Fibroblast of the conjunctiva (primary cell): Measurements from ENCODE around the gene EMP1.

Experiments used
- DNase-seq: peaks from one replicate; pipeline ENCODE4 v3.0.0-alpha.2; 2010; ENCODE audit warnings: low read depth

The EMP1 gene, protein sequence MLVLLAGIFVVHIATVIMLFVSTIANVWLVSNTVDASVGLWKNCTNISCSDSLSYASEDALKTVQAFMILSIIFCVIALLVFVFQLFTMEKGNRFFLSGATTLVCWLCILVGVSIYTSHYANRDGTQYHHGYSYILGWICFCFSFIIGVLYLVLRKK

DNA sequence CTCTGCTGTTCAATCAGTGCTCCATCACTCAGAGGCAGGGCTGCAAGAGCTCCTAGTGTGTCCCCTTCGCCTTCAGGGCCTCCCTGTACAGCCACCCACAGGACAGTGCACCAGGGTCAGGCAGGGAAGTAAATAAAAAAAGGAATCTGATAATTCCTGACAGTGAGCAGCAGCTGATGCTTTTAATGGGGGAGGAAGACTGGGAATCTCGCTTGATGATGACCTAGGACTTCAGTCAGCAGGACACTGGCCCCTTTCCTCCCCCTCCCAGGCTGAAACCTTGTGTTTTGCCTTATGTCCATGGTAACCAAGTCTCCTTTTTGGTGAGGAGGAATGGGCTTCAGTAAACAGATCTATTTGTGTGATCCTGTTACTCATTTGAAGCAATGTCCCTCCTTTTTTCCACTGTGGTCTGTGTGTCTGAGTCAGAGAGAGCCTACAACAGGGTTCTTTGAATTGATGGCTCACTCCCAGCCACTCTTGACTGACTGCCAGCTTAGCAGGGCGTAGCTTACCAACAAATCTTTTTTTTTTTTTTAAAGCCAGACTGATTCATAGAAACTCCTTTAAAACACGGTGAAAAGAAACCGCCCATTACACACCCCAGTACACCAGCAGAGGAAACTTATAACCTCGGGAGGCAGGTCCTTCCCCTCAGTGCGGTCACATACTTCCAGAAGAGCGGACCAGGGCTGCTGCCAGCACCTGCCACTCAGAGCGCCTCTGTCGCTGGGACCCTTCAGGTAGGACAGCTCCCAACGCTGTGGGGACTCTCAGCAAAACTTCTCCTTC lies at the start of gene EMP1:
EMP1 (plus strand) TSS at position 597 of the 792 bp plus-strand sequence. CDS start 14,785 bp downstream, outside the sequence.
- peak; percentile 100 for DNase-seq

DNA sequence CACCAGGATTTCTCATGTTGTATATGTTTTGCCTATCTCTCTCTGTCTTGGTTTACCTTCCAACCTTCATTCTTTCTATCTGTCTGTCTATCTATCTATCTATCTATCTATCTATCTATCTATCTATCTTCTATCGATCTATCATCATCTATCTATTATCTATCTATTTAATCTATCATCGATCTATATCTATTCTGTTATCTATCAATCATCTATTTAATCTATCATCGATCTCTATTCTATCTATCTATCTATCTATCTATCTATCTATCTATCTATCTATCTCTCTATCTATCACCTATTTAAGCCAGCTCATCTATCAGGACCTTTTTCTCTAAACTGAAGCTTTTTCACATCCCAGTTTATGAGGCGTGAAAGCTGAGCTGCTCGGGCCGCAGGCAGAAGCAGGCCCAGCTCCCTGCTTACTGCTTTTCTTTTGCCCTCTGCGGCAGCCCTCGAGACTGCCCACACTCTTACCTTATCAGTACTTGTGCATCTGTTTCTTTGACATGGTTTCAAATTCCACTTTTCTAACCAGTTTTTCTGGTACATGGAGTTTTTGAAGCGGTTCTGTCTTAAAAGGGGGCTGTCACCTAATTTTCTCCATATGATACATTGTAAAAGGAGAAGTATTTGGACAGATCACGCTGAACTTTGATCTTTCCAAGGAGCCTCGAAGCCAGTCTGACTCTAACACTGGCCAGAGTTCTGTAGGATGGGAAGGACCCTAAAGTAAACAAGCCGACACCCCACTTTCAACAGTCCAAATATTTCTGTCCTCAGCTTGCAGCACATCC lies 48.6 kb upstream of the EMP1 start:
- no peak for DNase-seq

DNA sequence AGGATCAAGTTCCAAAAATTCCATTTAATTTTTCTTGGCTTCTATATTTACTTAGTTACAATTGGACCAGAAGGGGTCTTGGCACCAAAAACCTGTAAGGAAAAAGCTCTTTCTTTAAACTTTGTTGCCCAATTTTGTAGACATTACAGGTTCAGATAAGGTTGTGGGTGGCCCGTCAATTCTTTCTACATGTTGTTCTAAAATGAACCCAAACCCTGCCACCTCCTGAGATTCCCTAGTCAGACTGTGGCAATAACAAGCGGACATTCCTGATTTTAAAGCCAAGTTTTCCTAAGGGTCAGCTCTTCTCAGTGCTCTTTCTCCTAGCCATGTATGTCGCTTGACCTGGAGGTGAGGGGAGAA lies 48.1 kb upstream of the EMP1 start:
- DNase-seq, result no peak

DNA sequence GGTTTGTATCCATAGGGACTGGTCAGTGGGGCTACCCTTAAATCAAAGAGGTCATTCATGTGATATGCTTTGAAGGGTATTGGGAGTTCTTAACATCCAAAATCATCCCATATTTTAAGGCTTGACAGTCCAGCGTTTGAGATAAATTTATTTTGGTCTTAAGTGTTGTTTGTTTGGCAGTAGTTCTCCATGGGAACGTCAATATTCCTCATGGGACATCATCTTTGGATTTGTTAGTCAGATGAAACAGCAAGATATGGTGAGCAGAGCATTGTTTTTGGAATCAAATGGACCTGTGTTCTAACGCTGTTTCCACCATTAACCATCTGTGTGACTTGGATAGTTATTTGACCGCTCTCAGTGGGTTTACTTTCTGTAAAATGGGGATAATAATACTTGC lies 47.1 kb upstream of the EMP1 start:
- no peak for DNase-seq

DNA sequence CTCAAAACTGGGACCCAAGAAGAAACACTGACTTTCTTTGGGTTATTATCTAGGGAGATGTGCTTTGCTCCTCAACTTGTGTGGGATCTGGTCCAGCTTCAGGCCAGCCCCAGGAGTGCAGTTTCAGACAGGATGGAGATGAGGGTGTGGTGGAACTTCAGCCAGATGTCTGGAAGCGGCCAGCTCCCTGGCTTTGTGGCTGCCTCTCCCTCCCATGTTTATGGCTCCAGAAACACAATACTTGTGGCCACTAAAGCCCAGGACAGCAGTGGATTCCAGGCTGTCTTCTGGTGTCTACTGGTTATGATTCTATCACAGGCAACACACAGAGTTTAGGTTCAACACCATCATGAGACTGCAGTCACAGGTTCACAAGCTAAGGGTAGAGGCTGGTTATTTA lies 44.2 kb upstream of the EMP1 start:
- DNase-seq, result no peak

DNA sequence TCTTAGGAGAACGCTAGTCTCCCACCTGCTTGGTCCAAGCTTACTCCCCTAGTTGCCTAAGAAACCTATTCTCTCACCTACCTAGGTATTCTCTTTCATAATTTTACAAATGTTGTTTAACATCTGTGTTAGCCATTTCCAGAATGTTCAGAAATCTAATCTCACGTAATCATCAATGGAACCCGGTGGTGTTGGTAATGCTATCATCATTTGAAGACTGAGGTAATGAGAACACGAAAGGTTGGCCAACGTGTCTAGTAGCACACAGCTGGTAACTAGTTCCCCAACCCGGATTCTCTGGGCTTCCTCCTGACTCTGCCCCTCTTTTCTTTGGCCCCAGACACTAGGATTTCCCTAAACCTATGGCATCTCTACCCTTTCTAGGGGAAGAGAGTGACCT lies 43.8 kb upstream of the EMP1 start:
- no peak for DNase-seq

DNA sequence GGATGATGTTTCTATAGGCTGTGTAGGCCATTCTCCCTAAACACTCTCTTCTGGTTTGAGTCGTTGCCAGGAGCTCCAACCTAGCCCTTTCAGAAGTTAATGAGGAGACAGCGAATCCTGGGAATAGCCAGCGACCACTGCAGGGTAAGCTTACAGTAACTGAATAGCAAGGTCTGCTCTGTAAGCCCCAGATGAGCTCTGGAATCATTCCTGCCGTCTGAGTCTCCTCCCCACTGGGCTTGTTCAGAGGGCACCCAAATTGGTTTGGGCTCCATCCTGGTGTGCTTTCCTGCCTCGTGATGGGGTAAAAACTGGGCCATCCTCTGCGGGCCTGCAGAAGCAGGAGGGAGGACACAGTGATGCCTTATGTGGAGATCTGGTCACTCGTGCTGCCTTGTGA lies 43.3 kb upstream of the EMP1 start:
- DNase-seq, result no peak

DNA sequence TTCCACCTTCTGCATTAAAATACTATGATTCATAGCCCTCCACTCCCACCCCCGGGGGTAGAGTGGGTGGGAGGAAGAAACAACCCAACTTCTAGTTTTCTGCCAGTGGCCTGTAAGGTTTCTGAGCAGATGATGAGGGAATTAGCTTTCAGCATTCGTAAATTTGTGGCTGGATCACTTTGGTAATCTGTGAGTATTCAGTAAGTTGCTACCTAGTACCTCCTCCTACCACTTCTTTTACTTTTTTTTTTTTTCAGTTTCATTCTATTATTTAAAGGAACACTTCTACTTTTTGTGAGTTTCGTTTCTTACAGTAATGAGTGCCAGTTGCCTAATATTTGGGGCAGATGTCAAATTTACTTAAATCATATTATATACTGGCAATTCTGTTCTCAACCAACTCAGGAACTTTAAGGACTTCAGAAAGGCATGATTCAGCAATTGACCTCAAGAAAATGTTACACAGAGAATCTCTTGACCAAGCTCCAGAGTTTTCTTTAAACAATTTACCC lies 42.4 kb upstream of the EMP1 start:
- no peak for DNase-seq

DNA sequence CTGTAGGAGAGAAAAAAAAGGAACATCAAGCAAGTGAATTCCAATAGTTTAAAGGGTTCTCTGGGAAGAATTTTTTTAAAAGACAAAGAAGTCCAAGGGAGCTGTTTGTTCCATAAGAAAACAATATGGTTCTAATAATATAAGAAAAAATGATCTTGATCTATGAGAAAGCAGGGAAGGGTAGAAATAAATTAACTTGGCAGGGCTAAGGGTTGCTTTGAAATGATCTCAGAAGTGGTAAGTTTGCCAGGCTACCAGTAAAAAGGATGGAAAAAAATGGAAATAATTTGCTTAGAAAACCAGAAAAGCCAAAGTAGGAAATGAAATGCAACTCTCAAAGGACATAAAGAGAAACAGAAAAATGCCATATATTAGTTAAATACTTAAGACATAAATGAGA lies 41.7 kb upstream of the EMP1 start:
- no peak for DNase-seq

DNA sequence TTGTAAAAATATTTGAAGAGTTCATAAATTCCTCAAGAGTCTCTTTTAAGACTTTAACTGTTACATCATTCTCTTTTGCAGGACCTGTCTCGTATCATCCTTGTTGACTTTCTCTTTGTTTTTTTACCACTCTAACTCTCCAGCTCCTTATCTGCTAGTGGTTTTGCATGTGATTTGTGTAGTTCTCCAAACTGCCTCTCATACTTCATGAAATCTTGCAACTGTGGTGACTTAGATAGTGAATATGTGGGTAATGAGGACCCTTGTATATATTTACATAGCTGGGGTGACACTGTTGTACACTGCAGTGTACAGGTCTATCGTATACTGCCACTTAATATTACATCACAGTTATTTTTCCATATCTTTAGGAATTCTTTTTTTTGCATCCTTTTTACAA lies 40.2 kb upstream of the EMP1 start:
- no peak for DNase-seq

DNA sequence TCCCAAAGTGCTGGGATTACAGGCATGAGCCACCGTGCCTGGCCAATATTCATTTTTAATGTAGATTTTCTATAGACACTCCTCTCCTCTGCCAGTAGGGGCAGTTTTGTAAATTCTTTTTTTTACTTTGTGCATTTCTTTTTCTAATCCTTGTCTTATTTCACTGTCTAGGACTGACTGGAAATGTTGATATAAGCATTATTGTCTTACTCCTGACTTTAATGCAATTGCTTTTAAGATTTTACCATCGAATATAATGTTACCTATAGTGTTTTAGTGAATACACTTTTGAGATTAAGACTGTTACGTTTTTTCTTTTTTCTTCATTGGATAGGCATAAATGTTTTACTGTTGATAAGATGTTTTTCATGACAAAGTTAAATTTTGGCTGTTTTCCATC lies 35.4 kb upstream of the EMP1 start:
- DNase-seq, result no peak

DNA sequence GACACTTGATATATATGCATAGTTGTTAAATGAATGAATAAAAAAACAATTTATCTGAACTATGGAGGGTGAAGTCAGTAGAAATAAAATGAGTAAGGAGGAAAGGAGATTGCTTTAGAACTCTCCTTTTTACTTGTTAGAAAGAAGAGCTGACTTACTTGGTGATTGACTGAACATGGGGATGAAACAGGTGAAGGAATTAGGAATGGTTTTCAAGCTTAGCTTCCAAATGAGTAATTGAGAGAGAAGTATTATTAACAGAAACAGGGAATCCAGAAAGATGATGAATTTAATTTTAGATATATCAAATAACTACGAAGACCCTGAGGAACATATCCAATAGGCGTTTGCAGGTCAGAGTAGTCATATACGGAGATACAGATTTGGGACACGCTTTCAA lies 33.6 kb upstream of the EMP1 start:
- no peak for DNase-seq

DNA sequence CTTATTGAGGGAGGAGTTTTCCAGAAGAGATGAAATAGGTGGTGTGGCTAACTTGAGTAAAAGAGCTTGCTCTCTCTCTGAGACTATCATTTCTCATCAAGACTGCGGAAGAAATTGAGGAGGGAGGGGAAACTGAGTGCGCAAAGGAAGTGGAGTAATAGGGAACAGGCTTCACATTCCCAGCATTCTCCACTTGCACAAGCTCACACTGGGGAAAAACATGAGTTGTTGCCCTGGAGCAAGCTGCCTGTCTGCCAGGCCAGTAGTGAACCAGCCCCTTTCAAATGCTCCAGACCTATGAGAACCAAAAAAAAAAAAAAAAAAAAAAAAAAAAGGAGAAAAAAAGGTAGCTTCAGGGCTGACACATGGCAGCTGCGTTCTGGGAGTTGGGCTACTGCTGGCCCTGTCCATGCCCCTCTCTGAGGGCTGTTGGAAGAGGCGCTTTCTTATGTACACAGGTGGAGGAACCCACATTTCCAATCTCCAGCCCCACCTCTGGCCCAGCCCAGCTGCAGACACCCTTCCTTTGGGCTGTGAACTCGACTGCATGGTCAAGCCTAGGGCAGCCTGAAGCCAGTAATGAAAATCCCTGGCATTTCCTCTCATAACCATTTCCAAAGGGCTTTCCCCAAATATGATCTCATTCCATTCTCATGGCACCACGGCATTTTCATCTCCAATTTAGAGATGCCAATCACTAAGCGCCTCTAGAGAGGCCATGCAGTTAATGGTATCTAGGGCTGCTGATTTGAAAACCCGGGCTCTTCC lies 32.5 kb upstream of the EMP1 start:
- no peak for DNase-seq

DNA sequence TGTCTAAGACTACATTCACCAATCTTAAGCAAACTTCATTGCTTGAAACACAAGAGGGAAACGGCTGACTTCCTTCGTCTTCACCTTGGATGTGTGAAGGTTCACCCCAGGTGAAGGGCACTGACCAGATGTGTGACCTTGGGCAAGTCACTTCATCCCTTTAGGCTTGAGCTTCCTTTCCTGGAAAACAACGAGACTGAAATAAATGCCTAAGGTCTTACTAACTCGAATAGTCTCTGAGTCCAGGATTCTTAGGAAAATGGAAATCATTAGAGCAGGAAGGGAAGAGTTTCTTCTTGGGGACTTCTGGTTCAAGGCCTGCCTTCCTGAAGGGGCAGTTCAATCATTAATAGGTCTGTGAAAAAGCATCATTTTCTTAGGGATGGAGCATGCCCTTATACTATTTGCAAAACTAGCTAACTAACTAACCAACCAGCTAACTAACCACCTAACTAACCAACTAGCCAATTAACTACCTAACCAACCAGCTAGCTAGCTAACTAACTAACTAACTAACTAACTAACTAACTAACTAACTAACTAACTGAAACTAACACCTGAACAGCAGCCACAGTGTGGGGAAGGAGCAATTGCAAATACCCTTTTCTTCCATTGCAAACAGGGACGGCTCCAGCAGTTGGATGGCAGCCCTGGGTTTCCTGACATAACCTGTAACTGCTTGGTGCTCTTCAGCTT lies 31.5 kb upstream of the EMP1 start:
- no peak for DNase-seq

DNA sequence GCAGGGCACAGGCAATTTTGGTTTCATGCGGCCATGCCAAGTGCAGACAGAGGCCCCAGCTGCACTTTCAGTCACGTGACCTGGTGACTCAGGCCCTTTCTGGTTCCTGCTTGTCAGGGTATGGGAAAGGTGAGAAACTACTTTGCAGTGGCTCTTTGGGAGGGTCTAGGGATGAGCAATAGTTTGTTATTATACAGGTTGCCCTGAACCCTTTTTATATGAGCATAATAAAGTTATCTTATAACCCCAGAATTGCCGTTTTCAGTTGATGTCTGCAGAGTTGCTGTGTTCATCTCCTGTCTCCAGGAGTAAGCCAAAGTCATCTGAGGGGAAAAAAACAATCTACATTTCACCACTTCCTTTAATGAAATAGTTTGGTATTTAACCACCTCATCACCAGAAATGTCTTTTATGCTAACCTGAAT lies 30.9 kb upstream of the EMP1 start:
- no peak for DNase-seq

DNA sequence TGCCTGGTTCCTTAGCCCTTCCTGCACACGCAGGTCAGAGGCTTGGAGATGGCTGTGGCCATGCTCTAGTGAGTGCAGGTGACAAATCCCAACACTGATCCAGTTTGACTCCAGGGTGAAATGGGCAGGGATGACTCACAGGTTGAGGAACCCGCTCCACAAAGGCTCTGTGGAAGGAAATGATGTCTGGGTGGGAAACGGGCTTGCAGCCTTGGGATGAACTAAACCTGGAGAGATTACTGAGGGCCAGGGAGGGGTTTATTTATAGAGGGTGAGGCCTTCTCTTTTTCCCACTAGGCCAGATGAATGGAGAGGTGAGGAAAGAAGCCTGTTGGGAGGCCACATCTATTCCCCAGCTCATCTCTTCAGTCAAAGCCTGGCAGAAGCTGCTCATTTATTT lies 29.3 kb upstream of the EMP1 start:
- no peak for DNase-seq

DNA sequence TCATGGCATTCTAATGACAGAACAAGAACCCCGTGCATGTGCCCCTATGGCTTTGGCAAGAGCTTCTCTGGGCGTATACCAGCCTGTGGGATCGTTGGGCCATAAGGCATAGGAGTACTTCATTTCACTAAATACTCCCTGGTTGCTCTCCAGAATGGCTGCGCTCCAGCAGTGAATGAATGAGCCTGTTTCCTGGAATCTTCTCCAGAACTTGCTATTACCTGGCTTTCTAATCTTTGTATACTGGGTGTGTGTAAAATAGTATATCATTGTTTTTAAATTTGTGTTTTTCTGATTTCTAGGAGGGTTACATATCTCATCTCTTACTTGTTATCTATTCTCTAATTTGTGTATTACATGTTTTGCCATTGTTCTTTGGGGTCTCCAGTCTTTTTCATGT lies 28.6 kb upstream of the EMP1 start:
- DNase-seq, result no peak

DNA sequence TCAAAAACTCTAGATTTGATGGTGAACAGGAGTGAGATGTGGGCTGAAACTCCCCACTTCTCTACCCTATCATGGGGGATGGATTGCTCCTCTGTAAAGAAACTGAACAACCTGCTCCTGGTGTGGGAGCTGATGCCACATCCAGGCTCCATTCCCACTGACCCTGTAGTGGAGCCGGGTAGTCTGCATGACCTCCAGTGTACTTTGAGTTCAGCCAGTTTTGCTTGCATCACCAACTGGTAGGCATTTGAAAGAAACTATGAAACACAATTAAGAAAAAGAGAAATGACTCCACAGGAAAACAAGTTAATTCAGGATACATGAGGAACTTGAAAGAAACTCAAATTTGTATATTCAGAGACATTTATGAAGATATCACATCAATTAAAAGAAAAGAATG lies 27.3 kb upstream of the EMP1 start:
- DNase-seq, result no peak

DNA sequence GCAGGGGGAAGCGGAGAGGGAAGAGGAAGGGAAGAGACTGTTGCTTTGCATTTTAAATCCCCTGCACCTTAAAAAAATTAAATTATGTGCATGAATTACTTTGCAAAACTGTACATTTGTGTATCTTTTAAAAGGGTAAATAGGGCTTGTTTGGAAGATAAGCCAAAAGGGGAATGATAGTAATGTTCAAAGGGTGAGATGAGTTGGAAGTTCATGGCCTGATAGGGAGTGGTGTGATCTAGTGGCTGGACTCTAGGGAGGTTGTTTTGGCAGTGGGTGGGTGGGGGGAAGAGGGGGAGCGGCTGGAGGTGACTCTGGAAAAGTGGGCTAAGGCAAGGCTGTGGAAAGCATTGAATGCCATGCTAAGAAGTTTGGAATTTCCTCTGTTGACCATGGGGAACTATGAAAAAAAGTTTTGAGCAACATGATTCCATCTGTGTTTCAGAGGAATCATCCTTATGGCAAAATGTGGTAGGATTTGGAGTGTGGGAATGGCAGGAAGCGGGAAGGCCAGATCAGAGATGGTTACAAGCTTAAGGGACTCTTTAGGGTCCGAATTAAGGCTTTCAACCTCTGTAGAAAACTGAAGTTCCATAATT lies 25.5 kb upstream of the EMP1 start:
- no peak for DNase-seq

DNA sequence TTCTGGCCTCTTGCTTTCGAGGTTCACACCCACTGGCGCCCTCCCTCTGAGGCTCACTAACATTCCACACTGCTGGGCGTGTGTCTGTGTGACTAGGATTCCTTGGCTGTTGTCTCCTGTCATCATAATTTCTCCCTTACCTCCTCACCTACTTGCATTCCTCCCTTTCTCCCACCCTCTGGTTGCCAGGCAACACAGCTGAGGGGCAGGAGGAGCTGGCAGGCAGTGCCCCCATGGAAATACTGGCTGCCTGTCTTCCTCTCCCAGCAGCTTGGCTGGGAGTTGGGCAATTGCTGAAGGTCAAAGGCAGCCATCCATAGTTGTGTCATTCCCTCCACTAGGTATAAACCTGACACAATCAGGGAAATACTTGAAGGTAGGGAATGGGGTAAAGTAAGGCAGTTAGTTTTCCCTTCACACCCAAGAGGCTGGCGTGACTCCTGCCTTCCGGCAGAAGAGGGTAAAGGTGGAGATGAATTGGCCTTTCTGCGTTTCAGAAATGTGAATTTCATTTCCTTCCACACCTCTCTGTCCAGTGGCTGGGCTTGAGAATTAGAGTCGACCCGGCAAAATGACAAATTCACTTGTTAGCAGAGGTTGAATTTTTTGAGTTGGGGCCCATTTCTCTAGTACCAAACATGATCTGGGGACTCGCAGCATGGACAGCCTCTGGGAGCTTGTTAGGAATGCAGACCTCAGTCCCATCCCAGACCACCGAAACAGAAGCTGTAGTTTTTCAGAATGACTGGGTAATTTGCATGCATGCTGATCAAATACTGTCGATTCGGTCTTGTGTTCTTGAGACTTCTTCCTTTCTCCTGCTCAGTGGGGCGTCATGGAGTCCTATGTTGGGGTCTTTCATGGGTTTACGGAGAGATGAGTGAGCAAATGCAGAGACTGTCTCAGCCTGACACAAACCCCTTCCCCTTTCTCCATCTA lies 24.3 kb upstream of the EMP1 start:
- no peak for DNase-seq
